Mesodermal cell (in vitro differentiated cells): Measurements from ENCODE around the gene AIG1.
A peak's percentile ranks its signal among the peaks of the same experiment; 100 is the strongest.

Source experiments
- H3K27ac ChIP-seq: 2 replicates; pipeline ENCODE4 v1.7.0; 2013; ENCODE audit warnings: mild to moderate bottlenecking, low read depth, low read length, moderate library complexity; ENCODE audit not compliant: severe bottlenecking
- H3K36me3 ChIP-seq: 2 replicates; pipeline ENCODE4 v1.7.1; 2013; ENCODE audit warnings: mild to moderate bottlenecking, low read length, moderate library complexity; ENCODE audit not compliant: control insufficient read depth, insufficient read depth
- H3K4me1 ChIP-seq: one replicate; pipeline ENCODE4 v1.7.1; 2013; ENCODE audit warnings: mild to moderate bottlenecking, low read length; ENCODE audit not compliant: insufficient read depth, control insufficient read depth, poor library complexity, severe bottlenecking
- H3K4me3 ChIP-seq: 2 replicates; pipeline ENCODE4 v1.7.0; 2013; ENCODE audit warnings: low read length, control low read depth, mild to moderate bottlenecking; ENCODE audit not compliant: insufficient read depth, poor library complexity, severe bottlenecking; ENCODE audit errors: extremely low read depth
- H3K9me3 ChIP-seq: 2 replicates; pipeline ENCODE4 v1.7.1; 2013; ENCODE audit warnings: mild to moderate bottlenecking, low read length, moderate library complexity; ENCODE audit not compliant: control insufficient read depth
- WGBS, 2 experiments: methylation state at CpG; one replicate each; pipeline ENCODE4 v1.1.5; 2013; ENCODE audit warnings: missing lambda C conversion rate in 2 of 2; ENCODE audit not compliant: insufficient coverage in 2 of 2; 5-methylcytosine and 5-hydroxymethylcytosine counted together

Gene AIG1

DNA sequence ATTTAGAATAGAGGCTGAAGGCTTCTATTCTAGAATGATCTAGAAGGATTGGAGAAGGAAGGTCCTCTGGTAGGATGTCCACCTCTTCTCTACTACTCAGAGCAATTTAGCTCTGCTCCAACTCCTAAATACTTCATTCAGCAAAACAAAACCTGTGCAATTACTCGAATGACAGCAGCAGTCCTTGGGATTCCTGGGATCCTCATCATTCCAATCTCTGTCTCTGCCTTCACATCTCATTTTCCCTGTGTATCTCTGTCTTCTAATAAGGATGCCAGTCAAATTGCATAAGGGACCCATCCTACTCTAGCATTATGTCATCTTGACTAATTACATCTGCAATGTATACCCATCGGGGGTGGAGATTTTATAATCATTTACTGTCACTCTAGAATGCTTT, 5.5 kb upstream of the AIG1 start:
- H3K4me3 ChIP-seq = no peak overlapping the region
- H3K36me3 ChIP-seq = no peaks in the 10 kb centered on the region
- WGBS, 2 experiments = 67 to 96% methylated on average over 1 to 2 of the region's 2 CpGs
- H3K4me1 ChIP-seq = peaks cover 6% of the 10 kb centered on the region
- no peaks in the 10 kb centered on the region for H3K9me3 ChIP-seq
- H3K27ac ChIP-seq = no peak overlapping the region

DNA sequence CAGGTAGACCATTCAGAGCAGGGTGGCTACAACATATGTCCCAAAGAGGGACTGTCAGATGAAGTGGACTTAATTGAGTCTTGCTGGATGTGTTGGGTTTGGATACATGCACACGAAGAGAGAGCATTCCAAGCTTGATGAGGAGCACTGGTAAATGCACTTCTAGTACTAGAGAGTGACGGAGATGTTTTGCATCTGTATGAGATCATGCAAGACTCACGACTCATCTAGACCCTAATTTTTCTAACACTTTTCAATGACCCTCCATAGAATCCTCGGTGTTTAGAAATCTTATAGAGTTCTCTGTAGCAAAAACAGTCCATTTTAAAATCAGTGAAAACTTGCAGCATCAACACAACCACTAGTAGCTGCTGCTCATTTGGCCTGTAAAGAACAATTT, 4.8 kb upstream of the AIG1 start:
- Histone ChIP-seq H3K36me3 (no peaks in the 10 kb centered on the region), H3K4me3 (no peak overlapping the region), H3K4me1 (peaks cover 6% of the 10 kb centered on the region), H3K27ac (no peak overlapping the region), H3K9me3 (no peaks in the 10 kb centered on the region)
- 81 to 96% methylated on average over 4 of the region's 4 CpGs for WGBS, 2 experiments

- Histone ChIP-seq H3K9me3 (no peaks in the 10 kb centered on the region), H3K36me3 (no peaks in the 10 kb centered on the region), H3K27ac (no peak overlapping the region), H3K4me3 (no peak overlapping the region), H3K4me1 (peaks cover 6% of the 10 kb centered on the region)
- WGBS, 2 experiments = 93 to 94% methylated on average over 3 to 4 of the region's 7 CpGs
These were observed 1.7 kb upstream of the AIG1 start for GRCh38 chr6:143058987-143059386.

- no peaks in the 10 kb centered on the region for H3K36me3 ChIP-seq
- no peaks in the 10 kb centered on the region for H3K9me3 ChIP-seq
- peaks cover 6% of the 10 kb centered on the region for H3K4me1 ChIP-seq
- peak overlapping the region; percentile 77 for H3K27ac ChIP-seq
- 10 to 13% methylated on average over 5 to 6 of the region's 8 CpGs for WGBS, 2 experiments
- peak overlapping the region; percentile 66 for H3K4me3 ChIP-seq
These were observed 881 bp upstream of the AIG1 start for GRCh38 chr6:143059663-143060353.

- peak overlapping the region; percentile 66 for H3K4me3 ChIP-seq
- H3K36me3 ChIP-seq = no peaks in the 10 kb centered on the region
- H3K9me3 ChIP-seq = no peaks in the 10 kb centered on the region
- 0 to 2% methylated on average over 18 to 34 of the region's 52 CpGs for WGBS, 2 experiments
- peak overlapping the region; percentile 77 for H3K27ac ChIP-seq
- peaks cover 5% of the 10 kb centered on the region for H3K4me1 ChIP-seq
These were observed 309 bp upstream of the AIG1 start for GRCh38 chr6:143060354-143060805.

GRCh38 chr6:143061597-143062385, 1.1 kb downstream of the AIG1 start:
- H3K4me3 ChIP-seq = peak overlapping the region; percentile 66
- no peak overlapping the region for H3K27ac ChIP-seq
- H3K9me3 ChIP-seq = no peaks in the 10 kb centered on the region
- no peaks in the 10 kb centered on the region for H3K4me1 ChIP-seq
- no peaks in the 10 kb centered on the region for H3K36me3 ChIP-seq
- 44 to 80% methylated on average over 1 to 3 of the region's 3 CpGs for WGBS, 2 experiments

- no peaks in the 10 kb centered on the region for H3K36me3 ChIP-seq
- H3K9me3 ChIP-seq = no peaks in the 10 kb centered on the region
- WGBS, 2 experiments = no CpG with 5 or more reads among the region's 1 CpG
- no peak overlapping the region for H3K27ac ChIP-seq
- no peak overlapping the region for H3K4me3 ChIP-seq
- no peaks in the 10 kb centered on the region for H3K4me1 ChIP-seq
These were observed 1.9 kb downstream of the AIG1 start for GRCh38 chr6:143062551-143062950.

DNA sequence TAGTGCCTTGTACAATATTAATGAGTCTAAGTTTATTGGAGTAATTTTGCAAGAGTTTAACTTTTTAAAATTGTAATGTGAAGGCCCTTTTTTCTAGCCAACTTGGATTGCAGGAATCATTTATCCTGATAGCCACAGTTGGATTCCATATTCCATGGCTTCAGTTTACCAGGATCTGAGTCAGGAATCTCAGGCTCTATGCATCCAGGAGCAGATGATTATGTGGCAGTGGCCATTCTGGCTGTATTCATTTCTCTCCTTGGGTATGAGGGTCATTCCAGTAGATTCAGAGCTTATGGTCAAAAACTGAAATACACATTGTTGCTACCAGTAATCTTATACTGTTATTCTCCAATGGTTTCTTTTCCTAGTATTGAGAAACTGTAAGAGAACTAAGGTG, 2.9 kb downstream of the AIG1 start:
- H3K36me3 ChIP-seq = no peaks in the 10 kb centered on the region
- no peaks in the 10 kb centered on the region for H3K9me3 ChIP-seq
- no peak overlapping the region for H3K4me3 ChIP-seq
- H3K4me1 ChIP-seq = no peaks in the 10 kb centered on the region
- H3K27ac ChIP-seq = no peak overlapping the region

DNA sequence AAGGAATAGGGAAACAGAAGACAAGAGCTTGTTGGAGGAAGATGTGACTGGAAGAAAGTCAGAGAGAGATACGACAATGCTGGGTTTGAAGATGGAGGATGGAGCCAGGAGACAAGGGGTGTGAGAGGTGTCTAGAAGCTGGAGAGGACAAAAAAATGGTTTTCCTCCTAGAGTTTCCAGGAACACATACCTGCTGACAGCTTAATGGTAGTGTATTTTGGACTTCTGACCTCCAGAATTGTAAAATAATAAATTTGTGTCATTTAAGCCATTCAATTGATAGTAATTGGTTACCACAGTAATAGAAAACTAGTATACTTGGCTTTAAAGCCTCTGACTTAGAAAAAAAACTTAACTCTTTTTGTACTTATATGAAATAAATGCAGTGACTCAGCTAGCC, 3.6 kb downstream of the AIG1 start:
- Histone ChIP-seq H3K4me3 (no peak overlapping the region), H3K9me3 (no peaks in the 10 kb centered on the region), H3K27ac (no peak overlapping the region), H3K36me3 (no peaks in the 10 kb centered on the region), H3K4me1 (no peaks in the 10 kb centered on the region)
- WGBS, 2 experiments = 89 to 100% methylated on average over 1 of the region's 1 CpG

DNA sequence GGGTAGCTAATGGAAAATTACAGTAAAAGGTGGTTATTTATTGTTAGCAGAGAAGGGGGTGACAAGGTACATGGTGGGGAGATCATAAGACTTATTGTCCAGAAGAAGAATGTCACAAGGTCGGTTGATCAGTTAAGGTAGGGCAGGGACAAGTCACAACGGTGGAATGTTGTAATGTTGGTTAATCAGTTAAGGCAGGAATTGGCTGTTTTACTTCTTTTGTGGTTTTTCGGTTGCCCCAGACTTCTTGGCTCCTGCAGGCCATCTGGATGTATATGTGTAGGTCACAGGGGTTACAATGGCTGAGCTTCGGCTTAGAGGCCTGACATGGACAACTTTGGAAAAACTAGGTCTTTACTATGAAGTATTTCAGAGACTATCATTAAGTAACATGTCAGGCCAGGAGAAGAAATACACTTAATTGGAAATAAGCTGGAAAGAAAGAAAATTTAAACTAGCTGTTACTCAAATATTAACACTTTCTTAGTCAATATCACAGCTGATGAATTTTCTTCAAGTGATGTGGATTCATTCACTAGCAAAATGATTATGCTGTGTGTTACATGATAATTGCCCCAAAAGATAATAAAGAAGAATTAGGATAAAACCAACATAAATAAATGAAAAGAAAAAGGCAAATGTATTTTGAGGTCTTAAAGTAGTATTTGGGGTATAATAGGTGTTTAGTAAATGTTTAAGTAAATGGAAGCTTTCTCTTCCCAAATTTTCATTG, 4.4 kb downstream of the AIG1 start:
- H3K9me3 ChIP-seq = no peaks in the 10 kb centered on the region
- WGBS, 2 experiments = 90% methylated on average over 1 of the region's 4 CpGs; no CpG with 5 or more reads in 1 of the 2 experiments
- no peak overlapping the region for H3K27ac ChIP-seq
- H3K4me3 ChIP-seq = no peak overlapping the region
- no peaks in the 10 kb centered on the region for H3K4me1 ChIP-seq
- H3K36me3 ChIP-seq = no peaks in the 10 kb centered on the region
